HG02884 (cell line): ENCODE measurements around the gene FOXP1.

Experiments used
- ATAC-seq: cut with Tn5 transposase; IDR thresholded peaks from one replicate; pipeline ENCODE4 v1.9.1; 2021; ENCODE audit warnings: mild to moderate bottlenecking, moderate library complexity; ENCODE audit not compliant: unreplicated experiment

Gene FOXP1

DNA sequence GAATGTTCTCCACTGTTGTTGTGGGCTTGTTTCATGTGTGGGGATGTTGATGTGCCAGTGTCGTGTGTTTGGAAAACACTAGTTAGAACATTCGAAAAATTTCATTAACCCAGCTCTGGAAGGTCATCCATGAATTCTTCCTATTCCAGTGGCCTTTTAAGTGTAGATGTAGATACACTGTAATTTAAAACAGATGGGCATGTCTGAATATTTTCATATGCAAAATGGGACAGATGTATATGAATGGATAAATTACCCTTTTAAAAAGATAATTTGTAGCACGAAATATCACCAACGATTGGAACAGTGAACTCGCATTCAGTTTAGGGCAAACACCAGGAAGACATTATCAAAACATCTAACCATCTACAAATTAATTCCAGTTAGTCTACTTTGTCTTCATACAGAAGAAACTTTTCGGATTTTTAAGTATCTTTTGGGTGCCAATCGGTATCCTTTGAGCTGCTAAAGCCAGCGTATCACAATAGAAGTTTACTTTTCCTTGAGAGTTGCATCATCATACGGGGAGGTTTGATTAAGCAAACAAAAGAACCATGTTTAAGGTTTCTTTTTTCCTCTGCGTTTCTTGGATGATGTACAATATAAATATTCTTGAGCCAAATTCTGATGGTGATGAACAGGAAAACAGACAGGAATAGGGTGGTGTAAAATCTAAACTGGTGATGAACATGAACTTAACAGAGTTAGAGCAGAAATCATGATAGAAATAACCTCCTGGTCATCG lies 528.1 kb downstream of the FOXP1 start:
- ATAC-seq = no peak

GRCh38 chr3:71054312-71054711 lies 529.2 kb downstream of the FOXP1 start:
- ATAC-seq = no peak

- no peak for ATAC-seq
These were observed 530.0 kb downstream of the FOXP1 start for GRCh38 chr3:71053495-71053894.

DNA sequence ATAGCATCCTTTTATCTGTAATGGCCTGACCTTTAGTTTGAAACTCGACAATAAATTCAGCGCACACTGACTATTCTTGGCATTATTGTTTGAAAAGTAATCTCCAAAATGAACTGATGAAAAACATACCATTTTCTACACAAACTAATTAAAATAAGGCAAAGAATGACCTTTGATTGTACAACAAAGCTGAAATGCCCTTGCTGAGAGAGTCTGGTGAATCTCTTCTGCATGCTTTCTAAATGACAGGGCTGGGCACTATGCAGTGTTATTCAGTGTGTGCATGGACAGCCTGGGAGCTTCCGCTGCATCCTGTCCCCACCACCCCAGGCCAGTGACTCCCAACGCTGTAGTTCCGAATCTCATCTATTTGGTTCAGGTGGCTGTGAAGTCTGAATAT lies 530.8 kb downstream of the FOXP1 start:
- no peak for ATAC-seq

DNA sequence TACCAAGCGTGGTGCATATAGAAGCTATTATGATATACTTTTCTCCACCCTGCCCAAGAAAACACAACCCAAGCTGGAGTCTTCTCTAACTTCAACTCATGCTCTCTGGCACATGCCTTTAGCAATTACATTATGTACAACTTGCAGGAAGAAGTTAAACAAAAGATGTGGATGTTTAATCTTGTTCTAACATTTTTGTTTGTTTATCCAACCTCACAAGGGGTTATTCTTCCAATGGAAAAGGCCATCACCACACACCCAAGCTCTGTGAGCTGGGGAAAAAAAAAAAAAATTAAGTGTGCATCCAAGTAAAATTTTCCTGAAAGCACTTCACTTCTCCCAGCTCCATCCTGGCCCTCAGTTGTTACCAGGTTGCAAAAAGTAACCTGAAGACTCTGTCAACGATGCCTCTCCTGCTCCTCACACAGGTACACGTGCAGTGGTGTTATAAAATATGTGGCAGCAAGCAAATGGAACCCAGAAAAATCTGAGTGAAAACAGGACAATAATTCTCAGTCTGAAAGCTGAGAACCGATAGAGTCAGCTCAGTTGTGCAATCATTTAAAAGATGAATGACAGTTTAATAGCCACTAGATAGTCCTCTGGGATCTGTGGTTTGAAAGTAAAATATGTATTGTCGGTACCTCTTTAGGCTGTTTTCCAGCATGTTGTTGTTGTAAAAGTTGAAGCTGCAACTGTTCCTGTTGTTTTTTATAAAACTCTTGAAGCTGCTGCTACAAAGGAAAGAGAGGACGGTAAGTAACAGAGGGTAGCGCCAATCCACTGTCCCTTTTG lies 531.4 kb downstream of the FOXP1 start:
- no peak for ATAC-seq

DNA sequence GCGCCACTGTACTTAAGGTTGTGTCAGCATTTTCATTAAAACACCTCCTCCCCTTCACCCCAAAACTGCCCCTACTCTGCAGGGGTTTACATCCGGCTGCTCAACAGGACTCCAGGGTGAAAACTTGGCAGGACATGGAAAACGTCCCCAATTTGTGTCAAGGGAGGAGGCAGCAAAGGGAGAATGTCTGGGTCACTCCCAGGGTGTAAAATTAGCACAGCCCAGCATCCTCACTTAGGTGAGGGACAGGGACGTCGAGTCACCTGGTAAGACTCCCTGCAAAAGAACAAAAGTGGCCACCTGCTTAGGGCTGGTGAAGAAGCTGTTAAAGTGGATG lies 532.3 kb downstream of the FOXP1 start:
- no peak for ATAC-seq

GRCh38 chr3:71050538-71051258 lies 532.8 kb downstream of the FOXP1 start:
- no peak for ATAC-seq

GRCh38 chr3:71050166-71050537 lies 533.4 kb downstream of the FOXP1 start:
- no peak for ATAC-seq

GRCh38 chr3:71048948-71049347 lies 534.6 kb downstream of the FOXP1 start:
- ATAC-seq = no peak

DNA sequence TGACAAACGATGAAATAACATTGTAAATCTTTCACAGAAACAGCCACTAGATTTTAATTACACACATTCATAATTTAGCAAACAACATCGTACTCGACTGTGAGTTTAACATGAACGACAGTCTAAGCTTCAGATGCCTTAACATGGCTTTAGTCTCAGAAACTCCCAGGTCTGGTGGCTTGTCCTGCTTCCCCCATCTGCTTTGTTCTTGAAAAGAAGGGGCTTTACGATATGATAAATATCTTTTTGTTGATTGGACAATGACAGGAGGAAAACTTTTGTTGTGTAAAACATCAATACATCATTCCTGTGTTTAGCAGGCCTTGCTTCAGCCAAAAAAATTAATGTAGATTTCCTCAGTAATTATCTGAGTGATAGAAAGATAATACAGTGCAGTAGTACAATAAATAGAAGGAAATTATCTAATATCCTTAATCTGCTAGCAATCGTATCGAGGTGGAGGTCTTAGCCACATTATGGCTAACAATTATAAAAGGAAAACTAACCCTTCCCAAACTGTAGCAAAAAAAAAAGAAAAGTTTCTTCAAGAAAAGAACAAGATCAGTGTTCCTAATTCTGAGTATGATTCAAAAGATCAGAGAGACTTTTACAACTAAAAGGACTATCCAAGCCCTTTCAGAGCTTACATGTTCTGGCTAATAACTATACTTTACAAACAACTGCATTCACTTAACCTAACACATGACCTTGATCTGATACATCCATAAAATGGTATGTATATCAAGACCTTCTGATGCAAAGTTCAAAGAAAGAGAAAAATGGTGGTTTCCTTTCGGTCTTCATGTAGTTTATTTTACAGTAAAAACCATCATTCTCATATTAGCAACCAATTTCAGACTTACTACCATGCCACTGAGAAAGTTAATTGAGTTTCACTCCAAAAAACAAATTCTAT lies 535.7 kb downstream of the FOXP1 start:
- ATAC-seq = no peak

GRCh38 chr3:71046791-71047190 lies 536.7 kb downstream of the FOXP1 start:
- ATAC-seq = no peak

GRCh38 chr3:71045917-71046282 lies 537.6 kb downstream of the FOXP1 start:
- peak; percentile 71 for ATAC-seq

- ATAC-seq = no peak
These were observed 538.2 kb downstream of the FOXP1 start for GRCh38 chr3:71045212-71045916.

- ATAC-seq = no peak
These were observed 540.8 kb downstream of the FOXP1 start for GRCh38 chr3:71042759-71043158.

- ATAC-seq = no peak
These were observed 542.2 kb downstream of the FOXP1 start for GRCh38 chr3:71041371-71041770.

DNA sequence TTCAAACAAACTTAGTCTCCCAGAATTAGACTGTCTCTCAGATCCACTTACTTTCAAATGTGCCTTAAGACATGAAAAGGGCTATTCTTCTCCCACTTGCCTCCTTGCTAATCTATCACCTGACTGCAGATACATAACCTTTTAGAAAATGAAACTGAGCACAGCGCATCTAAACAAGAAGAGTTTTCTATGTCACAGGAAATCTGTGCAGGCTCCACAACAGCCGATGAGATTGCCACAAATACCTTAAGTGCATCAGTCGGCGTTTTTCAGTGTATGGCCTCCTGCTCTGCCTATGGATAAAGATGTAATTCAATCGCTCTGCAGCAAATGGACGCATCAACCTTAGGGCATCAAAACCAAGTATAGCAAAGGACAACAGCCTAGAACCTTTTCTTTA lies 544.2 kb downstream of the FOXP1 start:
- ATAC-seq = no peak

DNA sequence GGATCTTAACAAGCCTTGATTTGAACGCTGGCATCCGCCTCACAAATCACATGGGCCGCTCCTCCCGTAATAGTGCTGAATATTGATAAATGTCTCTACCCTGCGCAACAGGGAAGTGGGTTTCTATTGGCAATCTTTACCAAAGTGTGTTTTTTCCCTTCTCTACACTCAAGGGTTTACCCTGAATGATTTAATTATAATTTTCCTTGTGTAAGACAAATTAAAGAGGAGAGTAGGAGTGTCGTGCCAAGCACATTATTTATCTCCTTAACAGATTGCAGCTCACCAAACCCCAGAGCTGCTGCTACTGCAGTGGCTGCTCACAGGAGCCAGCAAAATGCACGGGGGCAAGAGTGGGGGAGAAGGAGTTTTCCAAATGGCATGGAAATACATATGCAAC lies 545.8 kb downstream of the FOXP1 start:
- ATAC-seq = no peak

GRCh38 chr3:71035886-71036285 lies 547.6 kb downstream of the FOXP1 start:
- ATAC-seq = no peak

DNA sequence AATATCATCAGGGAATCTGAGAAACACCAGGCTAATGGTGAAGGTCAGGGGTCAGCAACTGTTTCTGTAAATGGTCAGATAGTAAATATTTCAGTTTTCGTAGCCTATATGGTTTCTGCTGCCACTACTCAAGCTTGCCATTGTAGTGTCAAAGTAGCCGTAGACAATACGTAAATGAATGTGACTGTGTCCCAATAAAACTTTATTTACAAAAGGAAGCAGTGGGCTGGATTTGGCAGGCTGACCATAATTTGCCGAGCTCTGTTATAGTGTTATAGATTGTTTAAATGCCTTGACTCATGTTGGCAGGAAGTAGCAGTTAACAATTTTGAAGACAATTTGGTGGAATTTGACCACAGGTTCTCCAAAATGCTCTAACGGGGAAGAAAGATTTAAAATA lies 548.2 kb downstream of the FOXP1 start:
- no peak for ATAC-seq

DNA sequence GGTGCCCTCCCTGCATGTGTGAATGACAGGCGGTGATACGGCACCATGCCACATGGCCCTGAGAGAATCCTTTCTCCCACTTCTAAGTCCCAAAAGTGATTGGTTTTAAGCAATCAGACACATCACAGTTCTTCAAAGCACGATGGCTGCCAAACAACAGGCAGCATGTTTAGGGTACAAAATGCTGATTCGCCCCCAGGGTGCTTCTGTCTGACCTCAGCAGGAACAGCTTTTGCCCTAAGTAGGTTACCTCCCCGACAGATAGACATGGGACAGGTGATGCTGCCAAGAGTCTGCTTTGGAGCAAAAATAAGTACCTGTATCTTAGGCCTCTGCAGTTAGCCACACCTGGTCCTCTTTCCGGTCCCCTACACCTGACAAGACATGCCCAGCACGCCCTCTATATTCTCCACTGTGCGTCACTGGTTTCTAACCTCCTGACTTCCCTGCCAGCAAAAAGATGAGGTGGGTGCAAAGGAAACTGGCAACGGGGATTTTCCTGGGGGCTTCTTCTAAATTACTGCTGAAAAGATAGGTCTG lies 549.8 kb downstream of the FOXP1 start:
- no peak for ATAC-seq
